Measurements from ENCODE around the gene TAF1A.

TAF1A gene

DNA sequence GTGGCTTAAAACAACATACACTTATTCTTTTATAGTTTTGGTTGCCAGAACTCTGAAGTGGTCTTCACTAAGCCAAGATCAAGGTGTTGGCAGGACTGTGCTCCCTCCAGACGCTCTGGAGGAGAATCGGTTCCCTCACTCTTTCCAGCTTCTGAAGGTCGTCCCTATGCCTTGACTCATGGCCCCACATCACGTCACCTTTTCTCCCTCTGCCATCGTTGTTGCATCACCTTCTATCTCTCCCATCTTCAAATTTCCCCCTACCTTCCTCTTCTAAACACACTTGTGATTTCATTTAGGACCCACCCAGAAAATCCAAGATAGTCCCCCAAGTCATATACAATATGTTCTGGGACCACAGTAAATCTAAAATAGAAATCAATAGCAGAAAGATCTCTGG is 54.3 kb downstream of the TAF1A start:
- no peak for DNase-seq (ENCODE audit: low spot score)

DNA sequence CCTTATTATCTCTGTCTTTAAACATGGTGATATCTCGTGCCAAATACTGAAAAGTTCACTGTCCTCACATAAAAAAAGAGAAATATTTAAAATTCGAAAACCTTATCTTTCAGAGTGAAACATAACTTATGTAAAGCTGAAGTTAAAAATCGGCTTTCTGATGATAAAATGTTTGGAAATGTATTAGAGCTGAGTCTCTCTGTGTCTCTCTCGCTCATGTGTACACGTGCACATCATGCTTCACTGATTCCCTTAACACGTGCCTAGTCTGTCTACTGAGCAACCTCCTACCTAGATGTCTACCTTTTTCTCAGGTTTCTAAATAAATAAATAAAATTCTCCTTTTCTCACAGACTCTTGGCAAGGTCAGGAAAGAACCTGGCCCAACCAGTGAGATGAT is 58.9 kb downstream of the TAF1A start:
- no peak for DNase-seq (ENCODE audit: low spot score)

DNA sequence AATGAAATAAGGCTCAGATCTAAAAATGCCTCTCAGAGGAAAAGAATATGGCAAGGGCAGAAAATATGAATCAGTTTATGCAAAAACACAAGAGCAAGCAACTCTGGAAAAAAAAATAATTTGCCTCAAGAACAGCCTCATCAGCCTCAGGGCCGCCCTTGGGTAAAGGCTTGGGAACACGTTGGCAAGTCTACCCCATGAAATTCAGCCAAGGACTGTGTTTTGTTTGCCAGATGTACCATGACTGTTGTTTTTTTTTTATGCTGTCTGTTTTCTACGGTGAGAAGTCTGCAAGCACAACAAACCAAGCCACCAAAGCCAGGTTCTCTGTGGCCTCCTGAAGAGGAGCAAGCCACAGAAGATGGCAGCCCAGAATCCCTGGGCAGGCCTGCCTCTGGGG is 59.8 kb downstream of the TAF1A start:
- DNase-seq (ENCODE audit: low spot score): no peak

DNA sequence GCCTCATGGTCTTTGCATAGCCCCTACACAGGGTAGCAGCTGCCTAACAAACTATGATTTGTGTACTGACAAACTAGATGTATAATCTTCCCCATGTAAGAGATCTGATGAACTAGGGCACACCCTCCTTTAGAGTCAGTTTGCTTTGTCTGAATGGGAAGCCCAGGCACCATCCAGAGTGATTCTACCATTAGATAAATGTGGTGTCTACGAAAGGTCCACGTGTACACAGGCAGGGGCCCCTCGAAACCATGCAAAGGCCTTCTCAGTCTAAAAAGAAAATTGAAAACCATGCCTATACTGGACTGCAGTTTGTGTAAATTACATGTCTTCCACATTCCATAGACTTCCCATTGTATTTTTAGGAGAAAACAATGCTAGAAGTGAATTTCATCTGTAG is 60.6 kb downstream of the TAF1A start:
- DNase-seq (ENCODE audit: low spot score): no peak

DNA sequence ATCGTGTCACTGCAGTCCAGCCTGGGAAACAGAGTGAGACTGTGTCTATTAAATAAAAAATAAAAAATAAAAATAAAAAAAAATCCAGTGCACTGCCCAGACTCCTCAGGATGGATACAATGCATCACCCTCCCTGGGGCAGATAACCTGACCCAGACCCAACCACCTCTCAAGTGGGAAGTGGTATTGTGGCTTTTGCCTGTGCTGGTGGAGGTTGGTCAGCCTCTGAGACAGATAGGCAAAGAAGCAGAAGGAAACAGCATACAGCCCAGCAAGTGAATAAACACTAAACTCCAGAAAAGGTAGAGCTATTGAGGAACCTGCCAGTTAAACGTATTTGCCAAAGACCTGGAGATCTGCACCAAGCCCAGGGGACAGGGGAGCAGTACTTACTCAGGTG is 63.8 kb downstream of the TAF1A start:
- no peak for DNase-seq (ENCODE audit: low spot score)

DNA sequence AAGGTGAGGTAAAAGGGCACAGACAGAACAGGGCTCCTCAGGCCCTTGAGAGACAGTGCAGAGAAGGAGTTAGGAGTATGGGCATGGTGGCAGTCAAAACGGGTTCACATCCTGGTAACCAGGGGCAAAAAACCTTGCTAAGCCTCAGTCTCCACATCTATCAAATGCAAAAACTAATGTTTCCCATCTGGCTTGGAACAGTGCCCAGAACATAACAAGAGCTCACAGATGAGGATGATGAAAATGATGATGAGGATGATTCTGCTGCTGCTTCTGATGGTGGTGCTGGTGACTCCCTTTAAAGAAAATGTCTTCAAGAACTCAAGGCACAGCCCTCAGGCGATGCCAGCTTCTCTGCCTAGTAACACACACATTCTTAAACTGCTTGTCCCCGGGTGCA is 65.9 kb downstream of the TAF1A start:
- no peak for DNase-seq (ENCODE audit: low spot score)

DNA sequence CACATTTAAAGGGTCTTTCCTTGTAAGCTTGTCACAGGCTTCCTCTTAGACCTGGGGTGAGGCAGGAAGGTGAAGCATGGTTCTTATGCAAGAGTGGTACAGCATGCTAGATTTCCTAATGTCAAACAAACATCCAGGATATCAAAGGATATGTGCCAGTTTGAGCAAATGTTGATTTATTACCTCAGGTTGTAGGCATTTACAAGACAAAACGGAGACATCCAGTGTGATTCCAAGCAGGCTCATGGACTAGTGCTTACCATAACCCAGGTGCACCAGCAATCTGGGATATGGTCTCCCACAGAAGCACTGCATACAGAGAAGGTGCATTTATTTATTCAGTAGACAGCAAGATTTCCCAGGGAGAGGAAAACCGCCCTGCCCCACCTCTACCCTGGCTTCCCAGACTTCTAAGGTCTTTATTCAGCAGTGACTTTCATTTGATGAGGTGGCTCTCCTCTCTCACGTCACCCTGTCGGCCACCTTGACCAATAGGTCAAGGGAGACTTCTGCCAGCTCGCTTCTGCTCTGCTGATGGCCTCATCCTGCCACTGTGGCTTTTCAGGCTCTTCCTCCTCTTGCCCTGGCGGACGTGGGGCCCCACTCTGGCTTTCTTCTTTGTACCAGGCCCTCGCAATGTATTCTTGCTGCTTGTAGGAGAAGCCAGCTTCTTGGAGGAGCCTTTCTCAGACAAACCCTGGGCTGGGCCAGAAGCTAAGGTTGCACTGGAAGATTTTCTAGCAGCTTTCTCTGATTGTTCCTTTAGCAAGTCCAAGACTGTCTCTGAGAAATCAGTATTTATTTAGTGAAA is 67.4 kb downstream of the TAF1A start:
- DNase-seq (ENCODE audit: low spot score): no peak

DNA sequence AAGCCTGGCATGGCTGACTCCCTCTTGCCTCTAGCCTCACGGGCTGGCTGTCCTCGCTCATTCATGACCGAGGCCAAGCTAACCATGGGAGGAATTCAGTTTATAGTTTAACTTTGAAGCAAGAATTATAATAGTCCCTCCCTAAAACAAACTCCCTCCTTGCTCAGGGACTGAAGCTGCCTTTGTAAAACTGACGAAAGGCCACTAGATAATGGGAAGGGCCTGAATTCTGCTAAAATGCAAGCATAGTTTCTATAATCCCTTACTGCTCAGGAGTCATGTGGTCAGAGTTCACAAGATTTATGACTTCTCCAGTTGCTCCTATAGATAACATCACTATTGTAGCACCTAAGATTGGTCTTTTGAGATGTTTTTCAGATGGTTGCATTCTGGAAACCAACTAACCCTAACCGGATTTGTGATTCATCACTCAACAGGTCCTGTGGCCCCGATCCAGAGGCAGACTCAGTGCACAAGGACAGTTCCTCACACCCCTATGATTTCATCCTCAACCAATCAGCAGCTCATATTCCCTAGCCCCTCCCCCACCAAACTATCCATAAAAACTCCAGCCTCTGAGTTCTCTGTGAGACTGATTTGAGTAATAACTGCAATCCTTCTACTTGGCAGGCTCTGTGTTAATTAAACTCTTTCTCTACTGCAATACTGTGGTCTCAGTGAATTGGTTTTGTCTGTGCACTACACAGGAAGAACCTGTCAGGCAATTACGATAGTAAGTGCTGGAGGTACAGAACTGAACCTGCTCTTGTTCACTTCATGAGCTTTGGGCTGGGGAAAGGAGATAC is 68.2 kb downstream of the TAF1A start:
- no peak for DNase-seq (ENCODE audit: low spot score)
